Calu3 (cell line): ENCODE data around the gene TAS1R2. TPM values are rescaled to one million over a fixed set of nuclear protein-coding genes. Genes with fewer than 3 reads are reported as not detected.

Experiments used
- BruUV-seq: library from RNA; stranded (reverse); fragments of 400-500 nt; replicated peaks from 2 replicates; lab custom pipeline; 2021; lab: Mats Ljungman, UMichigan
- CTCF ChIA-PET: fragments of 300-600 bp; sonication (Branson Sonifier 250); formaldehyde crosslinking; loops from one replicate; lab custom pipeline; 2022; ENCODE audit warnings: antibody characterized with exemption; lab: Charles Lee
- DNase-seq: peaks from one replicate; pipeline ENCODE4 v3.0.0; 2022
- H3K27ac Mint-ChIP-seq: one replicate; pipeline ENCODE4 v1.8.0; 2022; ENCODE audit warnings: mixed read lengths; ENCODE audit not compliant: unreplicated experiment
- H3K27me3 Mint-ChIP-seq: one replicate; pipeline ENCODE4 v1.8.0; 2022; ENCODE audit warnings: mixed read lengths; ENCODE audit not compliant: unreplicated experiment
- H3K36me3 Mint-ChIP-seq: one replicate; pipeline ENCODE4 v1.8.0; 2022; ENCODE audit warnings: mild to moderate bottlenecking, moderate library complexity, mixed read lengths; ENCODE audit not compliant: insufficient read depth, unreplicated experiment
- H3K4me1 Mint-ChIP-seq: one replicate; pipeline ENCODE4 v1.8.0; 2022; ENCODE audit warnings: mild to moderate bottlenecking, low read depth, mixed read lengths; ENCODE audit not compliant: unreplicated experiment
- H3K4me3 Mint-ChIP-seq: one replicate; pipeline ENCODE4 v1.8.0; 2022; ENCODE audit warnings: mild to moderate bottlenecking, low read depth, moderate library complexity, mixed read lengths; ENCODE audit not compliant: unreplicated experiment
- H3K9me3 Mint-ChIP-seq: one replicate; pipeline ENCODE4 v1.8.0; 2022; ENCODE audit warnings: low read depth, mixed read lengths; ENCODE audit not compliant: unreplicated experiment
- CTCF ChIP-seq: fragments of 200-600 bp; IDR thresholded peaks from one replicate; pipeline ENCODE4 v1.8.0; 2022; ENCODE audit warnings: antibody characterized with exemption; ENCODE audit not compliant: unreplicated experiment
- intact Hi-C: fragments of 100-400 bp; cut with micrococcal nuclease; formaldehyde crosslinking; loops from one replicate; pipeline ENCODE4 v1.10.0; 2022; ENCODE audit not compliant: unreplicated experiment
- total RNA-seq: library from RNA; stranded (reverse); gene quantifications from 2 replicates; pipeline ENCODE4 v1.2.3, GENCODE V29; 2022

TAS1R2 gene
- total RNA-seq, 1 experiment from 2014 or later, result not detected

DNA sequence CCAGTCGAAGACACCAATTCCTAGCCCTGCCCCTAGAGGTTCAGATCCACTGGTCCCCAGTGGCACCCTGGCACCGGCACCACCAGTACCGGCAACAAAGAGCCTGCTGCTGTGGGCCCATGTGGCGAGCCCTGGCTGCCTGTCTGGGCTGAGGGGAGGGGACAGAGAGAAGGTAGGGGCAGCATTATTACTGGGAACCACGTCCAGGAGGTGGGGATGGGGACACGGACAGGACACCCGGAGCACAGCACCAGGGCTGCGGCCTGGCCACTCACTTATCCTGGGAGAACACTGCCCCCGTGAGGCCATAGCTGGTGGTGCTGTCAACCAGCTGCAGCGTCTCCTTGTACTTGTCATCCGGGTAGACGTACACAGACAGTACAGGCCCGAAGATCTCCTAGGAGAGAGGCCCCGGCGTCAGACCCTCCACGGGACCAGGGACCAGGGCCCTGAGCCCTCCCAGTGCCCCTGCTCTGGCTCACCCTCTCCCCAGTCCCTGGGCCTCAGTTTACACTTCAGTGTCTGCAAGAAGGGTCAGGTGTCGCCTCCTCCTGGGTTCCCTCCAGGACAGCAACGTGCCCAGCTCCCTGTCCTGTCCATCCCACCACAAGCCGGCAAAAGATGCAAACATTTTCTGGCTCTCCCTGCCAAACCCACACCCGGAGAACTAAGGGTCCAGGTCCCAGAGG, 15.8 kb upstream of the TAS1R2 start:
- intact Hi-C loops, result no loop called here
- Mint-ChIP-seq H3K27me3 (no peaks in the 10 kb centered on the region), H3K9me3 (no peaks in the 10 kb centered on the region), H3K4me1 (no peaks in the 10 kb centered on the region), H3K27ac (no peak overlapping the region), H3K36me3 (no peaks in the 10 kb centered on the region), H3K4me3 (no peak overlapping the region)
- CTCF ChIA-PET, result interaction anchor here (0.6 kb wide), 1 partner anchor 278 kb away, joined by 3 read pairs; no protein-coding TSS in a partner anchor
- no TSS peak for BruUV-seq
- peak; percentile 47 for TF ChIP-seq CTCF
- peak; percentile 32 for DNase-seq

- no peak for DNase-seq
- Mint-ChIP-seq H3K27ac (no peak overlapping the region), H3K36me3 (no peaks in the 10 kb centered on the region), H3K4me3 (no peak overlapping the region), H3K4me1 (no peaks in the 10 kb centered on the region), H3K9me3 (no peaks in the 10 kb centered on the region), H3K27me3 (no peaks in the 10 kb centered on the region)
- BruUV-seq, result no TSS peak
- intact Hi-C loops, result no loop called here
- TF ChIP-seq CTCF, result no peak
- CTCF ChIA-PET, result no interaction called here
Observed at GRCh38 chr1:18874600-18874999, 15.1 kb upstream of the TAS1R2 start.

DNA sequence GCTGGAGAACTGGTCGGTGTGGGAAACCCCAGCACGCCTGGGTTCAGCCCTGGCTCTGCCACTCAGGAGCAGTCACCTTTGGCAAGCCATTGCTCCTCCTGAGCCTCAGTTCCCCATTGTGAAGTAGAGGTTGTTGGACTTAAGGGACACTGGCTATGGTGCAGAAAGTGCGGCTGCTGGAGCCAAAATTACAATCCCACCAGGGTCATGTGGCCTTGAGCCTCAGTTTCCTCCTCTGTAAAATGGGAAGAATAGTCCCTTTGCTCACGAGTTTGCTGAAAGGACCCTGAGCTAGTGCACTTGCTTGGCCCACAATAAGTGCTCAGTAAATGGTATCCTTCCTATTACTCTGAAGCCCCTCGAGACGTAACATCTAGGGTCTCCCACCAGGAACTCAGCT, 14.6 kb upstream of the TAS1R2 start:
- CTCF ChIA-PET, result no interaction called here
- H3K27me3 Mint-ChIP-seq, result no peaks in the 10 kb centered on the region
- DNase-seq, result no peak
- no peaks in the 10 kb centered on the region for H3K36me3 Mint-ChIP-seq
- no TSS peak for BruUV-seq
- H3K4me3 Mint-ChIP-seq, result no peak overlapping the region
- H3K9me3 Mint-ChIP-seq, result no peaks in the 10 kb centered on the region
- no peak for TF ChIP-seq CTCF
- H3K4me1 Mint-ChIP-seq, result no peaks in the 10 kb centered on the region
- H3K27ac Mint-ChIP-seq, result no peak overlapping the region
- intact Hi-C loops, result no loop called here

DNA sequence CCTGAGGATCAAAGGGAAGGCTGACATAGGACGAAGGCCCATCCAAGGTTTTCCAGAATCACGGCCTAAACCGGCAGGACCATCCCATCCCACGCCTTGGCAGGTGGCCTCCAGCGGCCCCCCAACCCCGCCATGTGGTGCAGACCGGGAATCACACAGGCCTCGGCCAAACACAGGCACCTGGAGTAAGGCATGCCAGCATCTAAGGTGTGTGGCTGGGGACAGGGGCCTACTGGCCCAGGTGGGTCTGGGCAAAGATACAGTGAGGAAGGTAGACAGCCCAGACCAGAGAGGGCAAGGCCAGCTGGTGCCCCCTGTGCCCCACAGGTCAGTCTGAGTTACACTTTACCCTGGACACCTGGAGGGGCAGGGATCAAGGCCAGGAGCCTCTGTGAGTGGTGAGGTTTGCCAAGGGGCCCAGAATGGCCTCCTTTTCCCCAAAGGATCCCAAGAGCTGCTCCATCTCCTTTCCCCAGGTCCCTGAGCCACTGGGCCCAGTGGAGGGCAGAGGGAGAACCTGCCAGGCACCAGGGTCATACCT, 12.7 kb upstream of the TAS1R2 start:
- H3K4me1 Mint-ChIP-seq, result no peaks in the 10 kb centered on the region
- no peak overlapping the region for H3K27ac Mint-ChIP-seq
- CTCF ChIA-PET, result no interaction called here
- BruUV-seq, result no TSS peak
- DNase-seq, result no peak
- TF ChIP-seq CTCF, result no peak
- H3K27me3 Mint-ChIP-seq, result peaks cover 11% of the 10 kb centered on the region
- H3K36me3 Mint-ChIP-seq, result no peaks in the 10 kb centered on the region
- no peaks in the 10 kb centered on the region for H3K9me3 Mint-ChIP-seq
- no peak overlapping the region for H3K4me3 Mint-ChIP-seq
- intact Hi-C loops, result no loop called here
